ENCODE data around the gene TMEM109. TPM values are rescaled to one million over a fixed set of nuclear protein-coding genes. Genes with fewer than 3 reads are reported as not detected.

TMEM109 gene
- total and polyA plus RNA-seq, 8 donors, result 82.9 to 130 (median 92.7) TPM

- H3K4me1 ChIP-seq, result peaks cover 0 to 6% of the 10 kb centered on the region in 2 donors
- TF ChIP-seq CTCF (IDR thresholded peaks at IDR 0.05), result no peak
- H3K4me3 ChIP-seq, result no peak overlapping the region
- no peaks in the 10 kb centered on the region for H3K27me3 ChIP-seq
- intact Hi-C loops (cut with DNase I), result no loop called here
- peaks cover 0 to 71% of the 10 kb centered on the region in 2 donors for H3K36me3 ChIP-seq
- DNase-seq (no peak), ATAC-seq (no peak)
- H3K27ac ChIP-seq, result peak overlapping the region in 1 of 2 donors; percentile 53
- no peaks in the 10 kb centered on the region for H3K9me3 ChIP-seq
These were observed 23.9 kb downstream of the TMEM109 start for GRCh38 chr11:60937811-60938210.

GRCh38 chr11:60938500-60938899 is 24.5 kb downstream of the TMEM109 start:
- peaks cover 0 to 78% of the 10 kb centered on the region in 2 donors for H3K36me3 ChIP-seq
- no peak for ATAC-seq
- no peaks in the 10 kb centered on the region for H3K27me3 ChIP-seq
- intact Hi-C loops (cut with DNase I), result no loop called here
- no peaks in the 10 kb centered on the region for H3K9me3 ChIP-seq
- H3K4me1 ChIP-seq, result peaks cover 4 to 12% of the 10 kb centered on the region in 2 donors
- no peak overlapping the region for H3K4me3 ChIP-seq
- no peak for DNase-seq
- no peak overlapping the region for H3K27ac ChIP-seq
- no peak for TF ChIP-seq CTCF (IDR thresholded peaks at IDR 0.05)

GRCh38 chr11:60939301-60939700 is 25.3 kb downstream of the TMEM109 start:
- ATAC-seq (no peak), DNase-seq (peak in 1 of 4 donors; percentile 22)
- Histone ChIP-seq H3K4me1 (peaks cover 4 to 15% of the 10 kb centered on the region in 2 donors), H3K9me3 (no peaks in the 10 kb centered on the region), H3K27me3 (no peaks in the 10 kb centered on the region), H3K27ac (no peak overlapping the region), H3K4me3 (no peak overlapping the region), H3K36me3 (peaks cover 0 to 86% of the 10 kb centered on the region in 2 donors)
- TF ChIP-seq CTCF (IDR thresholded peaks at IDR 0.05), result no peak
- intact Hi-C loops (cut with DNase I), result no loop called here

- DNase-seq (peak in 2 of 4 donors; percentile 27 to 54), ATAC-seq (peak; percentile 64)
- H3K27ac ChIP-seq, result peak overlapping the region in 1 of 2 donors; percentile 45
- no peaks in the 10 kb centered on the region for H3K9me3 ChIP-seq
- peaks cover 4 to 15% of the 10 kb centered on the region in 2 donors for H3K4me1 ChIP-seq
- H3K27me3 ChIP-seq, result no peaks in the 10 kb centered on the region
- H3K36me3 ChIP-seq, result peaks cover 0 to 91% of the 10 kb centered on the region in 2 donors
- intact Hi-C loops (cut with DNase I), result no loop called here
- H3K4me3 ChIP-seq, result no peak overlapping the region
- no peak for TF ChIP-seq CTCF (IDR thresholded peaks at IDR 0.05)
These were observed 25.9 kb downstream of the TMEM109 start for GRCh38 chr11:60939855-60940254.

GRCh38 chr11:60941371-60942119 is 27.6 kb downstream of the TMEM109 start:
- no peaks in the 10 kb centered on the region for H3K27me3 ChIP-seq
- H3K27ac ChIP-seq, result no peak overlapping the region
- intact Hi-C loops (cut with DNase I), result no loop called here
- no peak overlapping the region for H3K4me3 ChIP-seq
- peaks cover 0 to 99% of the 10 kb centered on the region in 2 donors for H3K36me3 ChIP-seq
- TF ChIP-seq CTCF (IDR thresholded peaks at IDR 0.05), result no peak
- H3K9me3 ChIP-seq, result no peaks in the 10 kb centered on the region
- peaks cover 4 to 12% of the 10 kb centered on the region in 2 donors for H3K4me1 ChIP-seq
- peak in 1 of 4 donors; percentile 15 for DNase-seq
- no peak for ATAC-seq

Data from left lung (tissue), 10 donors.